ENCODE measurements around the gene KCNJ6.

The KCNJ6 gene

DNA sequence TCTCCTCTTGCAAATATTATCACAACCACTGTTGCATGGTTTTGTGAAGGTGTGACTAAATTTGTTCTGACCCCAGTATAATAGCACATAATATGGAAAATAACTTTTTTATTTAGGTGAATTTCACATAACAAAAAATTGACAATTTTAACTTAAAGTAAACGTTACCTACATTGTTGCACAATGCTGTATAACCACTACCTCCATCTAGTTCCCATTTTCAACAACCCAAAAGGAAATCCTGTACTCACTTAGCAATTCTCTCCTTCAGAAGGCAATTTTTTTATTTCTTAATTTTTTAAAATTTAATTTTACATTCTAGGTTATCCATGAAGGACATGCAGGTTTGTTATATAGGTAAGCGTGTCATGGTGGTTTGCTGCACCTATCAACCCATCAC is 95.2 kb downstream of the KCNJ6 start:
- DNase-seq: no peak

DNA sequence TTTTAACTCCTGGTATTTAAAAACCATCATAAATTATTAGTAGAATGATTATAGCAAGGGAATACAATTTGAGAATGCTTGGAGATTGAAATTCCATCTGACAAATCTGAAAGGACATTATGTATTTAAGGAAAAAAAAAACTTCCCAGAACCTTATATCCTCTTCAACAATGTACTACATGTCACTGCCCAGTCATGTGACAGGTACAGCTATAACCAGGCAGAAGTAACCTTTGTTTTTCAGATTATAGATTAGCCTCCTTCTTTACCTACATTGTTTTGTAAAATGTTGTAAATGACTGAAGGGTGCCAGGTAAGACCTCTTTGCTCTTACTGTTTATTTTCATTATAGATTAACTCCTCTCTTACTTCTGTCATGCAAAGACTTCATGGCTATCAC is 96.9 kb downstream of the KCNJ6 start:
- no peak for DNase-seq

DNA sequence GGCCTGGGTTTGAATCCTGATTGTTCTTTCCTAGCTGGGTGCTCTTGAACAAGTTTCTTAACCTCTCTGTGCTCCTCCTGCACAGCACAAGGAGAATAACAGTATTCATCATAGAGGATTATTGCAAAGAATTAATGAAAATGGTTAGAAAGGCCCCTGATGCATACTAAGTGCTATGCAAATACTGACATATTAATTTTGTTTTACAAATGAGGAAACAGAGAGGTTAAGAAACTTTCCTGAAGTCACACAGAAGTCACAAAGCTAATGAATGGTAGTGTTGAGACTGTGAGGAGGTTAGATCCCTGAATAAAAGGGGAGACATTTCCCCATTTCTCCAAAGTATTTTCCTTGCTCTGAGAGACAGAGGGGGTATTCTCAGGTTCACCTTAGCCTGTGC is 99.0 kb downstream of the KCNJ6 start:
- no peak for DNase-seq

DNA sequence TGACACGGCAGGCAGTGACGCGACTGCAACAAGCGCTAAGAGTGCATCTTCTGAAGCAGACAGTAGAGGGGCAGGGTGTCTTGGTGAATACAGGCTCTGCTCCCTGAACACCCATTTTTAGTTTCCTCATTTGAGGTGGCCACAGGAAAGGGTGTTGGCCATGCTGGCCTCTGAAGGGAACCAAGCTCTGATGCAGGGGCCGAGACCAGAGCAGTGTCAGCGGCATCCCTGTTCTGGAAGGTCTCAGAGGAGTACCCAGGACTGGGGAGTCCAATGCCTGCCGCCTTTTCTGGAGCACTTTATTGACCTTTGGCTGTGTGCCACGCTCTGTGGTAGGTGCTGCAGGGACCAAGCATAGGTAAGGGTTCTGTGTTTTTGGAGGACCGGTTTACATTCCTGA is 100.4 kb downstream of the KCNJ6 start:
- DNase-seq: no peak

DNA sequence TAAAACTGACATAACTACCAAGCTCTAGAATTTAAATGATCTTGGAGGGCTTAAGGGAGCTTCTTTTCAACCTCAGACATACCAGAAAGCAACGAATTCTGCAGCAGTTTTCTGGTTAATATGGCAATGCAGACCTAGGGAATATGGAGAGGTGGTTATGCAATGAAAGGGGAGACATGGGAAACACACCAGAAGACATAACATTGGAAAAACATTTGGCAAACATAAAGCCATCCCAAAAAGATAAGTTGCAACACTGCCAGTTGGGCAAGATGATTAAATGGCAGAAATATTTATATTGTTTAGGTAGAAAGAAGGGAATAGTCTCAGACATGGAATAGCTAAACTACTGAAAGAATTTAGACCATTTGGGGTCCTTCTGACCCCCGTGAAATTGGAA is 104.5 kb downstream of the KCNJ6 start:
- no peak for DNase-seq

DNA sequence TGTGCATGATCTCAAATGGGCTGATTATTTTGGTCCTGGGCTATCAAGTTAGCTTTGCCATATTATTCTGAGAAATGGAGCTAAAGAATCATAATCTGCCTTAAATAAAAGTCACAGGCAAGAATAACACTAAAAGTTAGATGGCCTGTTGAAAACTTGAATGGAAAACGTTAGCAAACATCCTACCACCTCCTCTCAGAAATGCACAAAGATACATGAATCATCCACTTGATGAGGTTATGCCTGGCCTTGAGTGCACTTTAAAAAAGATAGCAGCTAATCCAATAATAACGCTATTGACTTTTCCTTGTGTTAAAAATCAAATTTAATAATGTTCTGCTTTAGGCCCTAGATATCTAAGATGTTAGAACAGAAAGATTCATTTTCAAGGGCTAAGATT is 108.0 kb downstream of the KCNJ6 start:
- no peak for DNase-seq

DNA sequence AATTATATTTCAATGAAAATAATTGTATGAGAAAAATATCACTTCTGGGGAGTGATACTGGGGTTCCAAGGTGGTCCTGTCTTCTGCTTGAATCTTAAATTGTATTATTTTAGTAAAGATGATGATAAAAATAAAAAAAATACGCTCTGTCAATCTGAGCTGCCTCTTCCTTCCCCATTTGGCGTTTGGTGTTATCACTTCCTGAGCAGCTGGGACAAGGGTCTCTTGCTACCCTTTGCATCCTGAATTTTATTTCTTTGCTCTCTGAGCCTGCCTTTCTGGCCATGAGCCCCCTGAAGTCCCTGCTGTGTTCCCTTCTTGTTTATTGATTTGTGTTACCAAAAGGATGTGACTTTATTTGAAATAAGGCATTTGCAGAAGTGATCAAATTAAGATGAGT is 111.0 kb downstream of the KCNJ6 start:
- DNase-seq: no peak

DNA sequence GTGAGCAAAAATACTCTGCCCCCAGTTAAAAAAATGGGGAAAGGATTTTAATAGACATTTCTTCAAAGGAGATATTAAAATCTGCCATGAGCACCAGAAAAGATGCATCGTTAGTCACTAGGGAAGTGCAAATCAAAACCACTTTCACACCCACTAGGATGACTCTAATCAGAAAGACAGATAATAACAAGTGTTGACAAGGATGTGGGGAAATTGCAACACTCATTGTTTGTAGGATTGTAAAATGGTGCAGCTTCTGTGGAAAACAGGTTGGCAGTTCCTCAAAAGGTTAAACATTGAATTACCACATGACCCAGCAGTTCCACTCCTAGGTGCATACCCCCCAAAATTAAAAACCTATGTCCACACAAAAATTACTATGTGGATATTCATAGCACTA is 112.3 kb downstream of the KCNJ6 start:
- no peak for DNase-seq

DNA sequence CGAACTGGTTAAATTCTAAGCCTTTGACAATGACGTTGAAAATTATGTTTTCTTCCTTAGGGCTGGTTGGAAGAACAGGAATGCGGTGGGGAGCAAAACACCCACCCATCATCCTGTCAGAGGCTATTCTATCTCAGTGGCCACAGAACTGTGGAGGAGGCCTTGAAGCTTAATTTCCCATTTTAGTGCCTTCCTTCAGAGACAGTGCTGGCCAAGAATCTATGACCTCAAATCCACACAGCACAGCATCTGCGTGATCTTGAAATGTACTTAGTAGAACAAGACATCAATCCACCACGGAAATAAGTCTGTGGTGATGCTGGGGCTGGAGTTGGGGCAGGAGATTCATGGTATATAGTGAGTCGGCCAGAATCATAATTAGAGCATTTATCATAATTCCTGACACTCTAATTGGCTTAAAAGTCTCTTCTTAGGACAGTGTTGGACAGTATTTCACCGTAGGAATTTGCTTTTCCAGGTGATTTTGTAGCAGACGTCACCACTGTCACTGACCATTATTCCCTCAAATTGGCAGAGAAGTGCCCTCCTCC is 113.1 kb downstream of the KCNJ6 start:
- no peak for DNase-seq

DNA sequence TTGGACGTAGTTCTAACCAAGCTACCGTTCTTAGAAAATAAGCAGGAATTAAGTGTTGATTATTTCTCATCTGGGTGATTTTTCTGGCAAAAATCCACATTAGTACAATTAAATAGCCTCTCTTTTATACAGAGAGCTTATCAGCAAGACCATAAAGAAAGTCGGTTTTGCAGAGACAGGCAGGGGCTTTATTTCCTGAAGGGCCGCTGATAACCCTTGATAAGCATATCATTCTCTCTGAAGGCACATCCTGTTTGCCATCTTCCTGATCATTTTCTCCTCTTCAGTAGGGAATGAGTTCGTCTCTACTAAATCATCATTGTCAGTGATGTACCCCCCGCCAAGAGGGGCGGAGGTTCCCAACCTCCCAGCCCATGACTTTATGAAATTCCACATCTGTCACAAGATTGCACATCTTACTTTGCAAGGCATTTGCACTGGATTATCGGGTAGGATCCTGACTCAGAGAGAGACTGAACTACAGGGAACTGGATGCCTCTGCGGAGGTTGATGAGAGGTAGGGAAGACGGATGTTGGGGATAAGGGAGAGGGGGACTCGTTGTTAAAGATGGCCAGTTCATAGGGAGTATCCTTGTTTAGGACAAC is 115.7 kb downstream of the KCNJ6 start:
- DNase-seq: no peak

DNA sequence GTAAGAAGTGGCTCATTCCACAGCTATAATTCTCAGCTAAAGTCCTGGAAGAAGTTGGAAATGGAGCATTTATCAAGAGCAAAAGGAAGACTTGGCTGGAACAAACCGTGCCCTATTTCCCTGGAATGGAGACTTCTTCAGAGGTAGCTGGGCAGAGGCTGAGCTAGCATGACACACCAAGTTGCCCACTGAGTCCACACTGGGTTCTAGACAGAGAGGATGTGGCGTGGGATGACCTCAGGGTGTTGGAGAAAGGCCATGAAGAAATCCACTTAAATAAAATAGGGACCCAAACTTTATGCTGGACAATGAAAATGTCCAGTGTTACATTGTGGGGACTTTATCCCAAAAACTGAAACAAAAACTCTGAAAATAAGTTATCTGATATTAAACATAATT is 116.2 kb downstream of the KCNJ6 start:
- DNase-seq: no peak

DNA sequence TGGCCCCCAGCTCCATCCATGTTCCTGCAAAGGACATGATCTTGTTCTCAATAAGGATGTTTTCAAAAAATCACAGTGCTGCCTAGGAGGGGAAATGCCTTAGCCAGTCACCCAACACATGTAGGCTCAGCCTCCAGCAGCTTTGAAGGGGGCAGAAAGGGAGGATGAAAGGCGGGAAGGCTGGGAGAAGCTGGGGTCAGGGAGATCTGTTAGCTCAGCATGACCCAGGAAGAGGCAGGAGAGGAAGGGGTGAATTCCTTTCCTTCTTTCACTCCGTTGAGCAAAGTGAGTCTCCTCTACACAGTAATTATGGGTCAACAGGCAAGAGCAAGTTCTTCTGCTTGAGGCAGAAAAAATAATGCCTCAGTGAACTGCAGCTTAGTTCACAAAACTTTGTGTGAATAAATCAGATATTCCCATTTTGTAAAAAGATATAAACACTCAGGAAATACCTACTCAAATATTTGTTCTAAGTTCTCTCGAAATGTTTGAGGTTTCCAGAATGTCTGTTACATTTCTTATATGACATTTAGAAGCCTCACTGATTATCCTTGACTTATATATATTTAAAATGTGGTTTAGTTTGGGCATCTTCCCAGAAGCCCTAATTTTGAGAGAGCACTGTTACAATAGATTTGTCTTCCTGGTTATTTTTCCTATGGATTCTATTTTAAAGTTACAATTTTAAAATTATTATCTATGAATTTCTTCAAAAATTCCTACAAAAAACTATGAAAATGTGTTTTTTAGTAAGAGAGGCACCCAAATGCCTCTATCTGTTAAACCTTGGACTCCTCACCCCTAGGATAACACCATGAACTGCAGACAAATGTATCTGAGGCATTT is 116.8 kb downstream of the KCNJ6 start:
- no peak for DNase-seq

DNA sequence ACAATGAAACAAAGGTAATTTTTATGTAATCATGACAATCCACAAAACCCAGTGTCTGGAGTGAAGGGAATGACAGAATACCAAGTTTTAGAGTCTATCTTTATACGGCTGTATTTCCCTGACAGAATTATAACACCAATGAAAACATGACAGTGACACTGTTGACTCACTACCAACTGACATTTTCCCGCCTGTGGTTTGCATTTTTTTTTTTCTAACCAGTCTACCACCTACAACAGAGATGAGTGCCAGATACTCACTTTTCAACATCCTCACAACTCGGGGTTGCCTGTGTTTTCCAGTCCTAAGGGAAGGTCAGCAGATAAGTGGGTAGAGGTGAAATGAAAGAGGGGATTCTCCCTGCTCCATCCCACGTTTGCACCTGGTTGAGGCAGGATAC is 118.9 kb downstream of the KCNJ6 start:
- DNase-seq: no peak

DNA sequence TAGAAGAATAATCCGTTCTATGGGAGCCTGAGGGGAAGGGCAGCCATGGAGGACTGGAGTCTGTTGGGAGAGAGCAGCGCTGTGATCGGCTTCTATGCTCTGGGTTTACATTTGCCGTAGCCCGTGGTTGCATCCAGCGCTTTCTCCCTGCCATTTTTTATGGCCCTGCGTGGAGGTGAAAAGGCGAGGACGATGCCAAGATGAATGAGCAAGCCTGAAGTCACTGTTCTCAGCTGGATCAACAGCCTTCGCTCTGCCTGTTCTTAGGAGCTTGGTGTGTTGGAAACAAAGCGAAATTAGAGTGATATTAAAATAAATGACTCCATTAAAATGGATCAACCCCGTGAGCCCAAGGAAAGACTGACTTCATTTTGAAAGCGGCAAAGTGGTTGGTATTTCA is 120.2 kb downstream of the KCNJ6 start:
- DNase-seq: no peak

DNA sequence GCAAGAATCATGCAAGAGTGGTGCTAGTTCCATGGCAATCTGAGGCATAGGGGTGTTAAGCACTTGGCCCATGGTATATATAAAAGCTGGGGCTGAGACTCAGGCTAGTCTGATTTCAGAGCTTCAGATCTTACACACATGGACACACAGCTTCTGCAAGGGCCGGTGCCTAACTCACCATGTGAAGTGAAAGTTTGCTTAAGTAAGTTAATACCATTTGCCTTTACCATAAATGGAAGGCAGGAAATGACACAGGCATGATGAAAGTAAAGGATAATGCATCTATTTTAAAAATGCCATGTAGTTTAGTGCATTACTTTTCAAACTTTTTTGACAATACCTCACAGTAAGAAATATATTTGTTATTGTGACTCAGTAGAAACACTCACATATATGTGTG is 122.6 kb downstream of the KCNJ6 start:
- DNase-seq: no peak

DNA sequence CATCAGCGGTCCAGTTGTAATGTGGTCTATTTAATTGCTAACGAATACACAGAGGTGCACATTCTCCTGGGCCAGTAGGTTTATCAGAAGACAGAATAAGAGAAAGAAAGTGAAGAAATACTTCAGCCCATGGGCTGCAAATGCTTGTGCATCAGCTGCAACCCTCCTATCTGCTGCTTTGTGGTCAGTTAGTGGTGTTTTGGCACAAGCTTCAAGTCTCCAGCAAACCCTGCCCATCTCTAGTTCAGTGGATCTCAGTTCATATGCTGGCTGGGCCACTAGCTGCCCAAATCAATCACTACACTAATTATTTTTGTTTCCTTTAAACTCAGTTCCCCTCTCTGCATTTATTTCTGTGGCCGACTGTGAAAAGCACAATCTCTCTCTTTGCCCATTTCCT is 124.2 kb downstream of the KCNJ6 start:
- DNase-seq: no peak

DNA sequence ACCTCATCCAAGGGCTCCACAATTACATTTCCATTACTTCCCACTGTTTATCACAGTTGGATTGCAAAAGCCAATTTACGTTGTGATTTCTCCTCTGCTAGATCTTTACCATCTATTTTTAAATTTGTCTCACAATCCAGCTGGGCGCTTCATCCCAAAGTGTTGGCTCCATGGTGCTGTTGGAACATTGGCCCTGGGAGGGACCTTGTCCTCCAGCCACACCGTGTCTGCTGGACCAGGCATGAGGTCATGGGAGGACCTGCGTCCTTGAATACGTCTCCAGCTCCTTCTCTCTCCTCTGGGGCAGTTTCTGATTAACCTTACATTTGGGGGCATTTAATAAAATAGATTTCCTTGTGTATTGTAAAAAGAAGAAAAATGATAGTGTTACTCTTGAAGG is 125.4 kb downstream of the KCNJ6 start:
- no peak for DNase-seq

DNA sequence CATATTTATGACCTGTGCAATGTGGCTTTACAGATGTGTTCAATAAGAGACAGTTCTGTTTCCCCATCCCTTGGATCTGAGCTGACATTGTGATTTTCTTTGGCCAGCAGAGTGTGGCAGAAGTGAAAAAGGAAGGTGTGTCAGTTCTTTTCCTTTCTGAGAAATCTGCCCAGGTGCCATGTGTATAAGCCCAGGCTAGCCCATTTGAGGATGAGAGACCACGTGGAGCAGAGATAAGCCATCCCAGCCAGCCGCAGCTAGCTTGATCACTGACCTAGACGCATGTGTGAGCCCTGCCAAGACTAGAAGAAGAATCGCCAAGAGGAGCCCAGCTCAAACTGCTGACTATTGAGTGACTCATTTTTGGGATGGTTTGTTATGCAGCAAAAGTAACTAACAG is 127.8 kb downstream of the KCNJ6 start:
- DNase-seq: no peak

DNA sequence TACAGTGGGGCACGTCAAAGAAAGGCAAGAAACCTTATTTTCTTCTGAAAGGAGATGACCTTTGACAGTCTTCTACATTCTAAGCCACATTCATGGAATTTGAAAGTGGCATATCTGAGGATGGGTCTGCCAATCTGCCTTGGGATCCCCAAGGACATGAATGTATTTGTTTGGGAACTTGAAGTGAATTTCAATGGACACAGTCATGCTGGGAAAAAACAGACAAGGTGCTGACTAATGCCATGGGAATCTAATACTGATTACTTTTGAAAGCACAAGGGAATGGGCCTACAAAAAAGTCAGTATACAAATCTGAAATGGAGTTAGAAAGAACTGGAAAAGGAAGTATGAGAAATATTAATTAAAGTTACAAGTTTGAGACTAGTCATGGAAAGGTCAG is 128.8 kb downstream of the KCNJ6 start:
- DNase-seq: no peak

DNA sequence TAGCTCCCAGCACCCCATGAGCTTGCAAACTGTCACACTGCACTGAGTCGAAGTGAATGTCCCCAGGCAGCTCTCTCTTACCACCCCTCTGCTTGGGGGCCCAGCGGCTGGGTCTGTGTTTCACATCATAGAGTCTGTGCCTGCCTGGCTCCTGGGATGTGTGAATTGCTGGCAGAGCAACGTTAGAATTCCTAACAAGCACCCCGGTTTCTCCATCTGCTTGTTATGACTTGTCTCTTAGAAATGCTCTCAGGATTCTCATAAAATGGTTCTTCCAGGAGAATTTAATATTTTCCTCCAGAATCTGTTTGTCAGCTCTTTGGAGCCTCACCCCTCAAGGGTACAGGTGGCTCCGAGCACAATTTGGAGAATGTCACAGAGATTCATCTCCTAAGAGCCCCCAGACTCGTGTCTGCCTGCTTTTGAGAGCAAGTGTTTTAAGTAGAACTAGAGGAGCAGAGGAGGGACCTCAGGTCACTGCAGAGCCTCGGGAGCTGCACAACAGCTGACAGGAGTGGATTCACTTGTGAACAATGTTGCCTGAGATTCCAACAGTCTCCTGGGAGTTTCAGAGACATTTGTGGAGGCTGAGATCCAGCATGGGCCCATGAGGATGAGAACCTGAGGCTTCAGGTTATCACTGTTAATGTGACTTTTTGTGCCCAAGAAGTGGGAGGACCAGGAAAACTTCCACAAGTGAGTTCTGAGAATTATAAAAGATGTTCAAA is 131.5 kb downstream of the KCNJ6 start:
- DNase-seq: no peak

DNA sequence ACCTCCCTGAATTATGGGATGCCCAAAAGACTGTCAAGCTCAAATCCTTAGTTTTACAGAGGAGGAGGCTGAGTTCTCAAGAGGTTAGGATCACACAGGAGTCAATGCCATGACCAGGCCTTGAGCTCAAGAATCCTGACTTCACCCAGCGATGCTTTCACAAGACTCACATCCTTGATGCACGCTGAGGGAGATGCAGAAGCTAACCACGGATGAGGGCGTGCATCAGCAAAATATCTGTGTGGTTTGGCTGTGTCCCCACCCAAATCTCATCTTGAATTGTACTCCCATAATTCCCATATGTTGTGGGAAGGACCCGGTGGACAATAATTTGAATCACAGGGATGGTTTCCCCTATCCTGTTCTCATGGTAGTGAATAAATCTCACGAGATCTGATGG is 133.2 kb downstream of the KCNJ6 start:
- DNase-seq: no peak
